Stimulated activated CD4-positive, alpha-beta T cell treated with anti-CD3 and anti-CD28 coated beads, Interleukin-1b, Interleukin-23, amount 100 ng/mL, for 24 hours (primary cell): ENCODE measurements around the gene HSPA12A.
"Not testable (repeated sequence)": the region's sequence is repeated elsewhere in the genome, so short reads cannot be mapped to it uniquely, and the experiment has no call there.

Experiments
- DNase-seq, 4 experiments: peaks; one replicate each; pipeline ENCODE4 v3.0.0-alpha.2; 2020; ENCODE audit warnings: low read depth in 4 of 4, low spot score in 1 of 4

HSPA12A gene

DNA sequence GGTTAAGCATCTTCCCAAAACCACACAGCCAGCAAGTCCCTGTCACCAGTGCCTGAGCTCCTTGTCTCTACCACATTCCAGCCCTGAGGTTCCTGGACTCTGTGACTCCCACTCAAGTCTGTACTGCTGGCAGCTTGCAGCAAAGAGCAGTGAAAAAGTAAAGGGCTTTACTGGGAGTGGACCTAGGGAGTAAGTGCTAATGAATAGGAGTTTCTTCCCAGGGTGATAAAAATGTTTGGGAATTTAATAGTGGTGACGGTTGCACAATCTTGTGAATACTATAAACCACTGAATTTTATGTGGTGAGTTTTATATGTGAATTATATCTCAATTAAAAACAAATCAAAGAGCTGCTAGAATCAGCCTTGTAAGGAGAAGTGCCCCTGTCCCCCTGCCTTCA lies 22.6 kb downstream of the HSPA12A start:
- DNase-seq, result no peak

DNA sequence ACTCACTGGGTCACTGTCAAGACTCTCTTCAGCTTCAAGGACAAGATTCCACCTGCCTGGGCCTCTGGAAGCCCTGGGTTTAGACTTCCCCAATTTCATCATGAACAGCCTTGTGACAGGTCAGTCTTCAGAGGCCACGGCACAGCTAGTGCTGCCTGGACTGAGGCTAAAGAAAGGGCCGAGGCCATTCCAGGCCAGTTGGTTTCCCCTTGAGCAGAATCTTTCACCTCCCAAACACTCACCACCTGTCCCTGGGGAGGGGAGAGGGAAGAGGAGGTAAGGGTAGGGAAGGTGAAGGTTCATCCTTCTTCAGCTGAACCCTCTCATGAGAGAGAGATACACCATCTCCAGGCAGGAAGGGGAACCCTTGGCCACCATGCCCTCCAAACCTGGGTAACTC lies 24.3 kb downstream of the HSPA12A start:
- no peak for DNase-seq

DNA sequence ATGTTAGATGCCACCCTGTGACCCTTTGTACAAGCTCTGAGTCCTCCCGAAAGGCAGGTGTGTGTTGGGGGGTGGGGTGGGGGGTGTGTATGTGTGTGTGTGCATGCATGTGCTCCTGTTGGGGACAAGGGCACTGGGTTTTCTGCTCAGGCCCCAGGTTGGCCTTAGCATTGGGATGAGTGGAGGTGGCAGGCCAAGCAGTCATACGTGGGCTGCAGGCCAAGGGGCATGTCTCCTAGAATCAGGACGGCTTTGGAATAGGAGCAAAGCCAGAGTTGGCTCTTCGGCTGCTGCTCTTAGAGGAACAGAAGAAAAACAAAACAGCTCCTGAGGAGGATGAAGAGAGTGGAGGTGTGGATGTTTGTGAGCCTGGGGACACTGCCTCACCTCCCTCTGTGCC lies 26.0 kb downstream of the HSPA12A start:
- DNase-seq, result no peak

DNA sequence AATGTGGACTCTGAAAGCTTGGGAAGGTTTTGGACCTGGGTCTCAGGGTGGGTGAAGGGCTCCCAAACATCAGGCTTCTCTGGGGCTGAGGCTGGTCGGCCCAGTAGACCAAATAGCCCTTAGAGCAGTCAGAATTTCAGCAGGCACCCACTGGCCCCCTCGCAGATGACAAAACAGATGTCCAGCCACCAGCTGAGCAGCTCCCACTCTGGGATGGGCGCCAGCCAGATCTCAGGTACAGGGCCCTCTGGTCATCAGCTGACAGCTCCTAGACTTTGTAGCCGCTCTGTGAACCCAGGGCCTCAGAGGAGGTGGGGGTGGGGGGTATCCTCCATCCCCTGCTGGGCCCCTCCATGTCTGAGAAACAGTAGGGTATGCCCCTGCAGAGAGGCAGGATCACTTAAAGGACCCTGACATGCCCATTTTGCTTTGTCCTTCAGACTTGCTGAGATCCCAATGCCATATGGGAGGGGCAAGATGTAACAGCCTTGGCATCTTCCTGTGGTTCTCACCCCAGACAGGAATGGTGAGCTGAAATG lies 26.5 kb downstream of the HSPA12A start:
- no peak for DNase-seq

DNA sequence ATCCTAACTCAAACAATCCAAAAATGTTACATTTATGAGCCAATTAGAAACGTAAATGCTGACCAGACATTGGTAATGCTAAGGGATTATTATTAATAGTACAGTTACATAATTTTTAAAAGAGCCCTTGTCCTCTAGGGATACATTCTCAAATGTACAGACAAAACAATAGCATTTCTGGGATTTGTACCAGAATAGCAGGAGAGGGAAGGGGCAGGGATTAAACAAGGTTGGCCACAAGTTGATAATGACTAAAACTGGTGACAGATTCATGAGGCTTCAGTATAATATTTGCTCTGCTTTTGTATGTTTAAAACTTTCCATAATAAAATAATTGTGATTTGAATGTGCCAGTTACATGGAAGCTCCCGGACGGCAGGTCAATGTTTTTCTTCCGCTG lies 27.0 kb downstream of the HSPA12A start:
- DNase-seq, result no peak

DNA sequence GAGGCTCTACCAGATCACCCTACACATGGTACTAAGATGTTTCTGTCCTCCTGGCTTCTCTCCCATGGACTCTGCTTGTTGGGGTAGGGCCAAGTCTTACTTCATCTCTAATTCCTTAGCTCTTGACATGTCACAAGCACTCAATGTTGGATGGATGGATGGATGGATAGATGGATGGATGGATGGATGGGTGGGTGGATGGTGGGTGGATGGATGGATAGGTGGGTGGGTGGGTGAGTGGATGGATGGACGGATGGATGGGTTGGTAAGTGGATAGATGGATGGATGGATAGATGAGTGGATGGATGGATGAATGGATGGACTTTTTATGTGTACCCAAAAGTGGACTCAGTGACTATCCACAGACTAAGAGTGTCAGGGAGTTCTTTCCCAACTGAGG lies 28.5 kb downstream of the HSPA12A start:
- DNase-seq, result no peak

DNA sequence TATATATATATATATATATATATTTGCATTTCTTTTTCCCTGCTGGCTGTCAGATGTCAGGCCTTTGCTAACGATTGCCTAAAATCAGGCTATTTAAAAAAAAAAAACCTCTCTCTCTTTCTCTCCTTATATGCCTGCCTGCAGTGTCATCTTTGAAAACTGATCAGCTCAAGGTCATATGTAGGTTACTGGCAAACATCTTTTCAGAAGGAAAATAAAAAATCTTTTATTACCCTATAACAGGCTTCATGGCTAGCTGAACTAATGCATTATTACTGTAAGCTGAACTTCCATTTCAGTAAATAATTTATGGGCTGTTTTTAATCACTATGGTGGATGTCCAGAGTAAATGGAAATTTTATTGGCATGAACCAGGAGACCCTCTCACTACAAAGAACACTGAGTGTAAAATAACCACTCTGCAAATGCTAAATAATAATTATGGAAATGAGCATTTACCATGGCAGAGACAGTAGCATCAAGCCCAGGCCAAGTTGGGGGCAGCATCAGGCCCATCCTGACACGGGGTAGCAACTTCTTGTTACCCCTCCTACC lies 29.3 kb downstream of the HSPA12A start:
- no peak for DNase-seq

DNA sequence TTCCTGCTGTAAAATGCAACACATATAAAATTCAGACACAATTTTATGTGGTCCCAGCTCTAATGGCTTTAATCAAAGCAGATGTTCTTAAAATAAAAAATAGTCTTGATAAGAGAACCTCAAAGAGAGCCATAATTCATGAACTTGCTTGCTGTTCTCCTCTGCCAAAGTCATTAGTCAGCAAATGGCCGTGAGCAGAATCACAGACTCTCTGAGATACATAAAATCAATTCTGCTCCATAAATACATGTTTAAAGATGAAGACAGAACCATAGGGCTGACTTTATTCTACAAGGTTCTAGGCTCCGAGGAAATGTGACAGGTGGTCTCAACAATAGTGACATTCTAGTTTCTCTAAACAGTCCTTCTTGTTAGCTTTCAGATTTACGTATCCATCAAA lies 29.8 kb downstream of the HSPA12A start:
- DNase-seq, result no peak

DNA sequence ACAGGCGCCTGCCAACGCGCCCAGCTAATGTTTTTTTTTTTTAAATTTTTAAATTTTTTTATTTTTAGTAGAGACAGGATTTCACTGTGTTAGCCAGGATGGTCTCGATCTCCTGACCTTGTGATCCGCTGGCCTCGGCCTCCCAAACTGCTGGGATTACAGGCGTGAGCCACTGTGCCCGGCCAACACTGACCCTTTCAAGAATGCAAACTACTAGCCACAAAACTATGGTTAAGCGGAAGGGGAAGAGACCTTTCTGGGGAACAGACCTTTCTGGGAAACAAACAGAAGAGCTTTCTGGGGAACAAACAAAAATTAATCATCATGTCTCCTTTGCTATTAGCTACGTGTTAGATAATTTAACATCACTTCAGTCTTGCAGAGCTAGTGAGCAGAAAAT lies 30.6 kb downstream of the HSPA12A start:
- DNase-seq, result not testable (repeated sequence)

DNA sequence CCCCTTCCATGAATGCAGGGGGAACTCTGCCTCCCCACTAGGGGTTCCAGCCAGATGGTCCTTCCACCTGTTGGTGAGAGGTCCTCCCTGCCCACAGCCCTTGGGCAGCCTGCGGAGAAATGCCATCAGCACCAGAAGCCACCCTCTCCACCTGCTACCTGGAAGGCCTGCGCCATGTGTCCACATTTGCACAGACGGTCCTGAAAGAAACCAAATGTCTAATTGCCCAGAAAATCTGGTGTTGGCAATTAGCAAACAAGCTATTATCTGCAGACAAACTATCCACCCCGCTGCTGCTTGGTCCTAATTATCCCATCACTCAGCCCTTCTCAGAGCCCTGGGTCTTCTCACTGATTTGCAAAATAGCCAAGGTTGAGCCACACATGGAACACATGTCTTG lies 32.3 kb downstream of the HSPA12A start:
- DNase-seq, result no peak

DNA sequence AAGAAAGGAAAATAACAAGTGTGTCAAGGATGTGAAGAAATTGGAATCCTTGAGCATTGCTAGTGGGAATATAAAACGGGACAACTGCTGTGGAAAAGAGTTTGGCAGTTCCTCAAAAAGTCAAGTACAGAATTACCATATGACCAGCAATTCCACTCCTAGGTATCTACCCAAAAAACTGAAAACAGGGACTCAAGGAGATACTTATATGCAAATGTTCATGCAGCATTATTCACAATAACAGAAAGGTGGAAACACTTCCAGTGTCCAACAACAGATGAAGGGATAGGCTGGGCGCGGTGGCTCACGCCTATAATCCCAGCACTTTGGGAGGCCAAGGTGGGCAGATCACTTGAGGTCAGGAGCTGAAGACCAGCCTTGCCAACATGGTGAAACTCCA lies 33.5 kb downstream of the HSPA12A start:
- DNase-seq, result no peak

DNA sequence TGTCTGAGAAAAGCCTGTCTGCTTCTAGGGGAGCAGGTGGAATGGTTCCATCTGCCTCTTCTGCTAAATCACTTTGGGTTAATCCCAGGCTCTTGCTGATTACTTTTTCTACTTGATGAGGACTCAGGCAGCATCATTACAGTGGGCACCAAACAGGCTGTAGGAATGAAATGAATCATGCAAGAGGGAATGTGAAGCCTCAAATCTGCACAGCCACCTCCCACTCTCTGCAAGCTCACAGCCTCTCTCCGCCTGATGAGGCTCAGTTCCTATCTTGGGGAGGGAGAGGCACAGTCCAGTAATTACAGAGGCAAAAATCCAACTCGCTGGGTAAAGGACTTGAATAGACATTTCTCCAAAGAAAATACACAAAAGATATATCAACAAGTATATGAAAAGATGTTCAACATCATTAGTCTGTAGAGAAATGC lies 34.0 kb downstream of the HSPA12A start:
- no peak for DNase-seq

DNA sequence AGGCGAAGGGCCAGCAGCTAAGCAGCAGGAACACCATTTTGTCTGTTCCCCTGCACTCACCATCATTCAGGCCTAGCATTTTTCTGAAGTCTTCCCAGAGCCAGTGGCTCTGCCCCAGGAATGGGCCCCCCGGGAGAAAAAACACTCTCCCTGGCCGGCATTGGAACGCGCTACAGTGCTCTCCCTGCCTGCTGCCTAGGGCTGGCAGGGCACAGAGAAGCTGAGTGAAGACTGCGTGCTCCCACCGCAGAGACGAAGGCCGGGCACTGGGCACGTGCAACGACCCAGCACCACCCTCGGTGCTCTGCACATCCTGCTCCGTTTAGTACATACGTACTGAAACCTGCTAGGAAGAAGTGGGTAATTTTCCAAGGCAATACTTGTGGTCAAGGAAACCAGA lies 34.4 kb downstream of the HSPA12A start:
- DNase-seq, result no peak

DNA sequence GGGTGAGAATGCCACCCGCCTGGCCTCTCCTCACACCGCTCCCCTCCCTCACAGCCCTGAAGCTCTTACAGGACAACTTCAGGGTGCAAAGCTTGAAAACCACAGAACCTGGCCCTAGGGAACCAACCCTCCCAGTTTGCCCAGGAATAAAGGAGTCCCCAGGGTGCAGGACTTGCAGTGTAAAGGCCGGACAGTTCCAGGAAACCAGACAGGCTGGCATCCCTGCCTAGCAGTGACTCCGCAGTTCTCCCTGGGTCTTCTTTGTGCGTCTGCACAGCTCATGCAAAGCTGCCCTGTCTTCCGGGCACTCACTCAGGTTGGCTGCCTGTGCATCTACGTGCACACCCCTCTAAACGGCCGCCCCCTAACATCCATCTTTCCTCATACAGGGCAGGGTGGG lies 36.1 kb downstream of the HSPA12A start:
- no peak for DNase-seq

DNA sequence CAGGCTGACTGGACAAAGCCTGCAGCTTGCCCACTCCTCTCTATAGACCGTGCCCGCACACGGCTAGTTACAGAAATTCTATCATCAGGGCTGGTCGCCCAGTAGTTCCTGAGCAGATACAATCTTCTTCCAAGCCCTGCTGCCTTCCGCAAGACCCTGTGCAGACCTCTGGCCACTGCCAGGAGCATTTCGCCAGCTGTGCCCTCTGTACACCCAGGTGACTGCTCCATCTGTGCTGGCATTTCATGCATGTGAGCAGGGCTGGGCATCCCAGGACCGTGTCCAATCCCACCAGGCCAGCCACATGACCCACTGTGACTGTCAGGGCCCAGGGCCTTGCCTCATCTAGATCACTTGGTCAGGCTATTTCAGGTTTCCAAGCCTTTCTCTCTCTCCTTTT lies 36.9 kb downstream of the HSPA12A start:
- no peak for DNase-seq

DNA sequence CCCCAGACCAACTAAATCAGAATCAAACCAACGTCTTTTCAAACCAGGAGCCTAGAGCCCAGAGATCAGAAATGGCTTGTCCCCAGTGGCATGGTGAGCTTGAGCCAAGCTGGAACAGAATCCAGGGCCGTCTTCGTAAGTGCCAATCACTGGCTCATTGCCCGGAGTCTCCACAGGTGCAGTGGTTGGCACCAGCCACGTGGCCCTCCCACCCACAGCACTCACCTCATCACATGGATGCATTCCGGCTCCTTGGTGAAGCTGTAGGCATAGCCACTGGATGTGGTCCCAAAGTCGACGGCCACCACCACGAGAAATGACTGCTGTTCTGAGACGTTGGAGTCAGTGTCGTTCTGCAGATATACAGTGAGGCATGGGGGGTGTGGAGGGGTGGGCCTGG lies 37.4 kb downstream of the HSPA12A start:
- DNase-seq, result no peak

DNA sequence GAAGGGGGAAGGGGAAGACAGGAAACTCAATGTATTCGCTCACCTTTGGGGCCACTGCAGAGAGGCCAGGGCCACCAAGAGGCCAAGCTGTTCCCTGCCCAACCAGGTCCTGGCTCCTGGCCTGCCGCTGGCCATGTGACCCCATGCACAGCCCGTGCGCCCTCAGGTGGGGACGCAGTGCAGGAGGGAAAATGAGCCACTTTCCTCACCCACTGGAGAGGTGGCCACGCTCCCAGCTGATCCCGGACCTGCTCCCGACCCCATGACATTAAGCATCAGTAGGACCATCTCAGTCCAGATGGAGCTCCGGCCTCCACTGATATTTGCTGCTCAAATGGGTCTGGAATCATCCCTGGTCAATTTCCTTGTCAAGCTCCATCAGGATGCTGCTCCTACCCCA lies 40.2 kb downstream of the HSPA12A start:
- no peak for DNase-seq

DNA sequence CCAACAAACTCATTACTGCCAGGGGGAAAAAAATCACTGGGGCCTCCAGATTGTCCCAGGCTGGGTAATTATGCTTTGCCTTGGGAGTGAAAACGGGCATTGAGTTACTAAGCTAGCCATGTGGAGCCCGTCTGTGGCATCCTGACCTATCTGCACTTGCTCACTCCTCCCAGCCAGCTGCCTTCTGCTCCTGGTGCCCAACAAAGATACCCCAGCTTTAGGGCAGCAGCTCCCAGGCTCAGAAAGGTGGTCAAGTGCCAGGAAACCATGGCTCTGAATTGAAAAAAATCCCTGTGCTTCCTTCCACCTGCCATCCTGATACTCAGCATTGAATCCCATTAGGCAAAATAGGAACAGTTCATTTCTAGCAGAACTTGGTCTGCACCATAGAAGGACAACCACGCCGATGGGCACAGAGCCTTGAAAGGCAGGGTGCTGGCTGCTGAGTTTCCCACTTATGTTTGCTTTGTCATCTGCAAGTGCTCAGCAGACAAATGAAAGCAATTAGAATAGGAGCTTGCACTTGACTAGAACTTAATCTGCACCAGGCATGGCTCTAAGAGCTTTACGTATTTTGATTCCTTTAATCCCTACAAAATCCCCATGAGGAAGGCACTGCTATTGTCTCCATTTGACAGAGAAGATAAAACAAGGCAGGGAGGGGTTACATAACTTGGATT lies 42.8 kb downstream of the HSPA12A start:
- DNase-seq, result no peak

DNA sequence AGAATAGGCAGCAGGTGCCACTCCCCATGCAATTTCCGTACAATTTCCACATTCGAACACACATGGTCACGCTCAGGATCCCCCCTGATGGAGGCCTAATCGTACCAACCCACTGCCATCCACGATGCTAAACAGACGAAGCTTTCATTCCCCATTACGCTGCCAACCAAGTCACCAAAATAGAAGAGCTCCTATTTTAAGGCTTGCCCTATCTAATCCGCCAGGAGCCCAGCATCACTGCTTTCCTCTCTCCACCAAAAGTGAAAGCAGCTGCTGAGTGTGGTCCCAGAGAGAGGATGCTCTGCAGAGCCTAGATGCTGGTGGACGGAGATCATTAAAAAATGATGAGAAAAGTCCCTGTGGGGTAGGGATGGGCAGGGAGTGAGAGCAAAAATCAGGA lies 43.3 kb downstream of the HSPA12A start:
- DNase-seq, result no peak

DNA sequence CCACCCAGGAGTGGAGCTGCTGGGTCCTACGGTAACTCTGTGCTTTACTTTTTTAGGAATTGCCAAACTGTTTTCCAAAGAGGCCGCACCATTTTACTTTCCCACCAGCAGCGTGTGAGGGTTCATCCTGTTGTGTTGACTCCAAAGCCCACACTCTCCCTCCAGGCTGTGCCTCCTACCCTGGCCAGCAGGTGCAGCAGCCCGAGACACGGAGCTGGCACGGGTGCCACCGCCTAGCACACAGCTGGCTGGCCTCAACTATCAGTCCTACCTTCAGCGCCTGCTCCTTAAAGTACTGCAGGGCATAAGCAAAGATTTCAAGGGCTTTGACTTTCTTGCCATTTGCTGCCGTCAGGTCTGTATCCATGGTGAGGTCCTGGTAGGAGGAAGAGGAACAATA lies 44.0 kb downstream of the HSPA12A start:
- DNase-seq, result no peak

DNA sequence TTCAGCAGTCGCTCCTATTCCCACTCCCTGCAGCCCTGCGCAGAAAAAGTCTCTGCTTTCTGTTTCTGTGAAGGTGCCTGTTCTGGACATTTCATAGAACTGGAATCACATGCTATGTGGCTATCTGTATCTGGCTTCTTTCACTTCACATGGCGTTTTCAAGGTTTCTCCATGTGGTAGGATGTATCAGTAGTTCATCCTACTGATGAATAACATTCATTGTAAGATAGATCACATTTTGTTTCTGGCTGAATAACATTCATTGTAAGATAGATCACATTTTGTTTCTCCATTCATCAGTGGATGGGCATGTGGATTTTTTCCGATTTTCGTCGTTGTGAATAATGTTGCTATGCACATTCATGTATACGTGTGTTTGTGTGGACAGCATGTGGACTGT lies 44.5 kb downstream of the HSPA12A start:
- no peak for DNase-seq

DNA sequence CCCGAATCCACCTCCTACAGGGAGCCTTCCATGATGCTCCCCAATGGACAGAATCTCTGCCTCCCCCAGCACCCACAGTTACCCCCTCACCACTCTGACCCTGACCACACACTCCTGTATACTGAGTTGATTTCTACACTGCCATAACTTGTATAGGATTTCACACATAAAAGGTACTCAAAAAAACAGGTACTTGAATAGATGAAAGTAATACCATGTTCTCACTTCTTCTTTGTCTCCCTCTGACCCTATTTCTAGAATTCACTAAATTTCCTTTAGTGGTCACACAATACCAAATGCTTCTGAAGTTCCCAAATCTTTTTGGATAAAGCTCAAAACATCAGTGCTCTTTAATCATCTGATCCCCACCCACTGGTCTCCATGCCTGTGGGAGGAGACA lies 45.4 kb downstream of the HSPA12A start:
- no peak for DNase-seq

DNA sequence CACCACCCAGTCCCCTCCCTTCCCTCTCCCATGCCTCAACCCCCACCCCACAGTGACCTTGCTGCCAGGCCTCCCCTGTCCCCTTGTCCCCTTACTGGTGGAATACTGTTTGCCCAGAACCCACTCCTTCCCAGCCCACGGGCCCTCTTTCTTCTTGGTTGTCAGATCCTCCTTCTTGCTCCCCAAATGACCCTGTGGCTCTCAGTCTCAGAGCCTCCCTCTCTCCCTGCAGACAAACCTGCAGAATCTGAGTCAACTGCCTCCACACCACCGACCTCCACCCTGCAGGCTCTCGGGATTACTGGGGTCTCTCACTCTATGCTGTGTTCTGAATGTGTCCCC lies 47.5 kb downstream of the HSPA12A start:
- no peak for DNase-seq
